ENCODE results near the gene AHNAK2. TPM values are rescaled to one million over a fixed set of nuclear protein-coding genes. Genes with fewer than 3 reads are reported as not detected.

The AHNAK2 gene
- total RNA-seq, 4 donors from 2014 or later, result 147 to 313 (median 172) TPM

- Histone ChIP-seq H3K9me3 (no peaks in the 10 kb centered on the region), H3K27me3 (peaks cover 0 to 11% (median 0%) of the 10 kb centered on the region in 4 donors), H3K27ac (peak overlapping the region; percentile 93 to 99 (median 98)), H3K4me3 (peak overlapping the region; percentile 25 to 76 (median 61)), H3K4me1 (peaks cover 56 to 67% (median 57%) of the 10 kb centered on the region in 3 donors), H3K36me3 (no peaks in the 10 kb centered on the region)
- intact Hi-C loops (cut with DNase I), result no loop called here
- TF ChIP-seq POLR2A (IDR thresholded peaks at IDR 0.05) (no peak), CTCF (IDR thresholded peaks at IDR 0.05) (no peak)
- 0% methylated on average over 1 of the region's 8 CpGs; no CpG with 5 or more reads in 1 of the 2 donors for WGBS, 2 donors
- no peak for DNase-seq
Observed at GRCh38 chr14:104966981-104967385, 11.2 kb downstream of the AHNAK2 start.

- Histone ChIP-seq H3K36me3 (no peaks in the 10 kb centered on the region), H3K4me3 (peak overlapping the region; percentile 25 to 76 (median 61)), H3K27ac (peak overlapping the region; percentile 93 to 99 (median 98)), H3K4me1 (peaks cover 50 to 61% (median 51%) of the 10 kb centered on the region in 3 donors), H3K9me3 (no peaks in the 10 kb centered on the region), H3K27me3 (peaks cover 0 to 11% (median 0%) of the 10 kb centered on the region in 4 donors)
- 50 to 52% methylated on average over 4 to 5 of the region's 9 CpGs for WGBS, 2 donors
- no peak for TF ChIP-seq POLR2A (IDR thresholded peaks at IDR 0.05)
- TF ChIP-seq CTCF (IDR thresholded peaks at IDR 0.05), result no peak
- intact Hi-C loops (cut with DNase I), result no loop called here
- DNase-seq, result no peak
Observed at GRCh38 chr14:104966261-104966865, 11.8 kb downstream of the AHNAK2 start.

GRCh38 chr14:104965561-104966231 lies 12.5 kb downstream of the AHNAK2 start:
- intact Hi-C loops (cut with DNase I), result no loop called here
- Histone ChIP-seq H3K9me3 (no peaks in the 10 kb centered on the region), H3K4me1 (peaks cover 43 to 54% (median 44%) of the 10 kb centered on the region in 3 donors), H3K27me3 (peaks cover 0 to 11% (median 0%) of the 10 kb centered on the region in 4 donors), H3K36me3 (peaks cover 0 to 5% (median 0%) of the 10 kb centered on the region in 3 donors), H3K4me3 (no peak overlapping the region), H3K27ac (peak overlapping the region; percentile 93 to 99 (median 98))
- DNase-seq, result no peak
- TF ChIP-seq POLR2A (IDR thresholded peaks at IDR 0.05) (no peak), CTCF (IDR thresholded peaks at IDR 0.05) (no peak)
- 47 to 48% methylated on average over 8 of the region's 13 CpGs for WGBS, 2 donors

- Histone ChIP-seq H3K9me3 (no peaks in the 10 kb centered on the region), H3K27ac (peak overlapping the region in 1 of 4 donors; percentile 2), H3K27me3 (peaks cover 0 to 11% (median 0%) of the 10 kb centered on the region in 4 donors), H3K36me3 (peaks cover 0 to 6% (median 0%) of the 10 kb centered on the region in 3 donors), H3K4me1 (peaks cover 35 to 43% (median 37%) of the 10 kb centered on the region in 3 donors), H3K4me3 (no peak overlapping the region)
- intact Hi-C loops (cut with DNase I), result no loop called here
- WGBS, 2 donors, result 86 to 91% methylated on average over 7 of the region's 7 CpGs
- no peak for TF ChIP-seq CTCF (IDR thresholded peaks at IDR 0.05)
- no peak for TF ChIP-seq POLR2A (IDR thresholded peaks at IDR 0.05)
- no peak for DNase-seq
Observed at GRCh38 chr14:104964546-104964945, 13.6 kb downstream of the AHNAK2 start.
